SJSA1 (cell line): ENCODE measurements around the gene FAM110D. TPM values are rescaled to one million over a fixed set of nuclear protein-coding genes. Genes with fewer than 3 reads are reported as not detected.

Experiments used
- DNase-seq, 2 experiments: peaks; one replicate each; pipeline ENCODE4 v3.0.0-alpha.2; 2015 to 2020; ENCODE audit warnings: low spot score in 2 of 2, low read depth in 1 of 2
- H3K27ac ChIP-seq: fragments of 250-450 bp; sonication (Bioruptor Pico); 2 replicates; pipeline ENCODE4 v1.5.1; 2020; ENCODE audit warnings: mild to moderate bottlenecking, moderate library complexity
- H3K27me3 ChIP-seq: fragments of 250-450 bp; sonication (Bioruptor Pico); replicated peaks from 2 replicates; pipeline ENCODE4 v1.5.1; 2020; ENCODE audit warnings: mild to moderate bottlenecking, moderate library complexity
- H3K36me3 ChIP-seq: fragments of 250-450 bp; sonication (Bioruptor Pico); 2 replicates; pipeline ENCODE4 v1.5.1; 2020; ENCODE audit warnings: mild to moderate bottlenecking
- H3K4me1 ChIP-seq: fragments of 250-450 bp; sonication (Bioruptor Pico); replicated peaks from 2 replicates; pipeline ENCODE4 v1.6.1; 2021; ENCODE audit warnings: mild to moderate bottlenecking
- H3K4me3 ChIP-seq: fragments of 250-450 bp; sonication (Bioruptor Pico); 2 replicates; pipeline ENCODE4 v1.5.1; 2020; ENCODE audit warnings: mild to moderate bottlenecking
- H3K9me3 ChIP-seq: fragments of 250-450 bp; sonication (Bioruptor Pico); replicated peaks from 2 replicates; pipeline ENCODE4 v1.5.1; 2020; ENCODE audit warnings: mild to moderate bottlenecking
- total RNA-seq: library from RNA; depleted of rRNA; stranded (reverse); fragments of >200 nt; shearing (Covaris generic); gene quantifications from 2 replicates; pipeline ENCODE4 v1.2.3, GENCODE V29; 2014

Gene FAM110D
- total RNA-seq, 1 experiment from 2014 or later: not detected

GRCh38 chr1:26177182-26177684 is 18.4 kb downstream of the FAM110D start, which contains the start of gene CNKSR1:
CNKSR1 (plus strand) TSS chr1:26177491; CDS start chr1:26177548, 57 bp downstream.
- H3K36me3 ChIP-seq: no peaks in the 10 kb centered on the region
- no peaks in the 10 kb centered on the region for H3K4me1 ChIP-seq
- H3K27ac ChIP-seq: no peak within 1 kb of the TSS
- H3K9me3 ChIP-seq: no peaks in the 10 kb centered on the region
- H3K4me3 ChIP-seq: no peak within 1 kb of the TSS
- DNase-seq: no peak
- H3K27me3 ChIP-seq: no peaks in the 10 kb centered on the region

DNA sequence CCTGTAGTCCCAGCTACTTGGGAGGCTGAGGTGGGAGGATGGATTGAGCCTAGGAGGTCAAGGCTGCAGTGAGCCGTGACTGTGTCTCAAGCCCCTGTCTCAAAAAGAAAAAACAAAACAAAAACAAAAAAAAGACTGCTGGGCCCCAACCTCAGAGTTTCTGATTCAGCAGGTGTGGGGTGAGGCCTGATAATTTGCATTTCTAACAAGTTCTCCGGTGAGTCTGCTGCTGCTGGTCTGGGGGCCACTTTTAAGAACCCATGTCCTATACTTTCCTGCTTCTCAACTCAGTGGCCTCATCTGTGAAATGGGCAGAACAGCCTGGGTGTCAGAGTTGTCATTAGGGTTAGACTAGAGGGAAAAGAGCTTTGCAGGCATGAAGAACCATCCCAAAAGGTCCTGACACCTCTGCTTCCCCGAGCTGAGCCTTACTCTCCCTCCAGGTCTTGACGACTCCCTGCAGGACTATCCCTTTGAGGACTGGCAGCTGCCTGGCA is 21.2 kb downstream of the FAM110D start:
- no peak for DNase-seq
- Histone ChIP-seq H3K9me3 (no peaks in the 10 kb centered on the region), H3K4me1 (no peaks in the 10 kb centered on the region), H3K36me3 (no peaks in the 10 kb centered on the region), H3K27ac (no peak overlapping the region), H3K27me3 (no peaks in the 10 kb centered on the region), H3K4me3 (no peak overlapping the region)

- Histone ChIP-seq H3K4me1 (no peaks in the 10 kb centered on the region), H3K27ac (no peak overlapping the region), H3K27me3 (no peaks in the 10 kb centered on the region), H3K4me3 (no peak overlapping the region), H3K36me3 (no peaks in the 10 kb centered on the region), H3K9me3 (no peaks in the 10 kb centered on the region)
- DNase-seq: no peak
Measured at GRCh38 chr1:26181586-26182382, 22.9 kb downstream of the FAM110D start.

GRCh38 chr1:26182383-26182696 is 23.5 kb downstream of the FAM110D start:
- DNase-seq: no peak
- Histone ChIP-seq H3K27ac (no peak overlapping the region), H3K4me1 (no peaks in the 10 kb centered on the region), H3K36me3 (no peaks in the 10 kb centered on the region), H3K4me3 (no peak overlapping the region), H3K9me3 (no peaks in the 10 kb centered on the region), H3K27me3 (no peaks in the 10 kb centered on the region)

- H3K9me3 ChIP-seq: no peaks in the 10 kb centered on the region
- no peaks in the 10 kb centered on the region for H3K27me3 ChIP-seq
- no peaks in the 10 kb centered on the region for H3K4me1 ChIP-seq
- H3K4me3 ChIP-seq: no peak overlapping the region
- DNase-seq: no peak
- no peaks in the 10 kb centered on the region for H3K36me3 ChIP-seq
- H3K27ac ChIP-seq: no peak overlapping the region
Measured at GRCh38 chr1:26184086-26184485, 25.2 kb downstream of the FAM110D start.

DNA sequence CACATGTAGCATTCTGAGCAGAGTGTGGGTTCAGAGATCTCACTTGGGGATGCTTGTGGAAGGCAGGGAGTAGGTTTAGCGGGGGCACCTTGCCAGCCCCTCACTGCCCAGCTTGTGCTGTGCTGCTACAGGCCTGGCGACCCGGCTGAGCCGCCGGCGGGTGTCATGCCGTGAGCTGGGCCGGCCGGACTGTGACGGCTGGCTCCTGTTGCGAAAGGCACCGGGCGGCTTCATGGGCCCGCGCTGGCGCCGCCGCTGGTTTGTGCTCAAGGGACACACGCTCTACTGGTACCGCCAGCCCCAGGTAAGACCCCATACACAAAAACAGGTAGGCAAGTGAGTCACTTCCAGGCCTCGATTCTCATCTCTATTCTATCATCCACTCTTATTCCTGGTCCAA is 26.0 kb downstream of the FAM110D start:
- Histone ChIP-seq H3K27ac (no peak overlapping the region), H3K4me3 (no peak overlapping the region), H3K27me3 (no peaks in the 10 kb centered on the region), H3K36me3 (no peaks in the 10 kb centered on the region), H3K9me3 (no peaks in the 10 kb centered on the region), H3K4me1 (no peaks in the 10 kb centered on the region)
- no peak for DNase-seq

- no peak for DNase-seq
- Histone ChIP-seq H3K4me3 (no peak overlapping the region), H3K36me3 (no peaks in the 10 kb centered on the region), H3K27me3 (no peaks in the 10 kb centered on the region), H3K9me3 (no peaks in the 10 kb centered on the region), H3K27ac (no peak overlapping the region), H3K4me1 (no peaks in the 10 kb centered on the region)
Measured at GRCh38 chr1:26187882-26188281, 29.0 kb downstream of the FAM110D start.

DNA sequence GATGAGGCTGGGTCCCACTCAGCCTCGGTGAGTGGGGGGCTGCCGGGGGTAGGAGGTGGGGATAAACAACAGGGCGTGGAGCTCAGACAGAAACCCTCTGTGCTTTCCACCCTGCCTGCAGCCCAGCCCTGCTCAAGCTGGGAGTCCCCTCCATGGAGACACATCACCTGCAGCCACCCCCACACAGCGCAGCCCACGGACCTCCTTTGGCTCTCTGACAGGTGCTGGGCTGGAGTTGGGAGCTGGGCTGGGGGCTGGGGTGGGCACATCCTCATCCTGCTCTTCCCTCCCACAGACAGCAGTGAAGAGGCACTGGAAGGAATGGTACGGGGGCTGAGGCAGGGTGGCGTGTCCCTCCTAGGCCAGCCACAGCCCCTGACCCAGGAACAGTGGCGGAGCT is 29.6 kb downstream of the FAM110D start:
- no peak for DNase-seq
- H3K27ac ChIP-seq: no peak overlapping the region
- H3K9me3 ChIP-seq: no peaks in the 10 kb centered on the region
- H3K4me3 ChIP-seq: no peak overlapping the region
- H3K4me1 ChIP-seq: no peaks in the 10 kb centered on the region
- H3K27me3 ChIP-seq: no peaks in the 10 kb centered on the region
- H3K36me3 ChIP-seq: no peaks in the 10 kb centered on the region

DNA sequence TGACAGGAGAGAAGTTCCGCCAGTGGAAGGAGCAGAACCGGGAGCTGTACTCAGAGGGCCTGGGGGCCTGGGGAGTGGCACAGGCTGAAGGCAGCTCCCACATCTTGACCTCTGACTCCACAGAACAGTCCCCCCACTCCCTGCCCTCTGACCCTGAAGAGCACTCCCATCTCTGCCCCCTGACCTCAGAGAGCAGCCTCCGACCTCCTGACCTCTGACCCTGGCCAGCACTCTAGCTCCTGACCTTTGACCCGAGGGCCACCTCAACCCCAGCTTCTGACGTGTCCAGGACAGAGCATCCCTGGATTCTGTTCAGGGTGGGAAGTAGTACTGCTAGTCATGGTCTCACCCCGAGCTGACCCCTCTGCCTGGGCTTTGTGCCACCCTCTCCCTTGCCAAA is 30.5 kb downstream of the FAM110D start:
- H3K27ac ChIP-seq: no peak overlapping the region
- no peak for DNase-seq
- H3K36me3 ChIP-seq: no peaks in the 10 kb centered on the region
- H3K4me1 ChIP-seq: no peaks in the 10 kb centered on the region
- no peaks in the 10 kb centered on the region for H3K27me3 ChIP-seq
- no peaks in the 10 kb centered on the region for H3K9me3 ChIP-seq
- no peak overlapping the region for H3K4me3 ChIP-seq

DNA sequence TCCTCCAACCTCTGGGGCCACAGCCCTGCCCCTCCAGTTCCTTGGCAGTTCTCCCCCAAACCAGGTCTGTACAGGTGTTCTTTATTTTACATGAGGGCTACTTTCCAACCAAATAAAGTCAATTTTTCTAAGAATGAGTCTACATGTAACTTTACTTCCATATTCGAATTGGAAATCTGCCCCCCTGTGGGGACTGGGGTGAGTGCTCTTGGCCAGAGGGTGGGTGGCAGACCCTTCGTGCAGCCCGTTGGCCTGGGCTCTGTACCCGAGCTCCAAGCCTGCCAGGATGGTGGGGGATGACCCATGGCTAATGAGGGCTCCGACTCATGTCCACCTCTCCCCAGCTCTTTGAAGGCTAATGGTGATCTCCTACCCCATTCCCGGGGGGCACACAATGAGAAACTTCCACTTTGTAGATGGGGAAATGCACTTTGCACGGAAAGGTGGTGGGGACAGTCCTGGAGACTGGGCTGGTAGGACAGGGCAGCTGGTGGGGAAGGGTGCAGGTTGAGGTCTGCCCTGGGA is 30.9 kb downstream of the FAM110D start:
- no peak for DNase-seq
- Histone ChIP-seq H3K4me1 (no peaks in the 10 kb centered on the region), H3K27me3 (no peaks in the 10 kb centered on the region), H3K27ac (no peak overlapping the region), H3K9me3 (no peaks in the 10 kb centered on the region), H3K36me3 (no peaks in the 10 kb centered on the region), H3K4me3 (no peak overlapping the region)

DNA sequence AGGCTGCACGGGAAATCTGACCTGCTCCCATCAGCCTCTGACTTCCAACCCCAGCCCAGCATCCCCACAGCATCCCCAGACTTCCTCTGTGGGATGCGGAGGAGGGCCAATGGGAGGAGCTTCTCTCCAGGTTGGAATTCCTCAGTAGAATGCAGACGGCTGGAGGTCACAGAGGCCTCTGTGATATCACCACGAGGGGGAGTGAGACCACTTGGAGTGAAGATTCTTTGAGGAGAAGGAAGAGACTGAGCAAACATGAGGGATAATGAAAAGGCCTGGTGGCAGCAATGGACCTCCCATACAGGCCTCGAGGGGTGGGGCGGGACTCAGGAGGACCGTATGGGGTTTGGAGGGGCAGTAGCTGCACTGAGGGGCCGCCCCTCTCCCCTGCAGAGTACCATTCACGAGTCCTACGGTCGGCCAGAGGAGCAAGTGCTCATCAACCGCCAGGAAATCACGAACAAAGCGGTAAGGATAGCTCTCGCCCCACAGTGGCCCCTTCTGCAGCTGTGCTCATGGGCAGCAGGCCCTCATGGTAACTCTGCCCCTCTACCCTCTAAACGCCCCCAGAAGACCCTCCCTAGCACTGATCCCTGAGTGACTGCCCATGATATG is 31.6 kb downstream of the FAM110D start, which contains the start of gene CATSPER4:
TSS of gene CATSPER4 (plus strand) at position 230 of the 615 bp plus-strand sequence. CDS start at position 256, 26 bp downstream.
- Histone ChIP-seq H3K27me3 (no peaks in the 10 kb centered on the region), H3K4me1 (no peaks in the 10 kb centered on the region), H3K27ac (no peak within 1 kb of the TSS), H3K36me3 (no peaks in the 10 kb centered on the region), H3K9me3 (no peaks in the 10 kb centered on the region), H3K4me3 (no peak within 1 kb of the TSS)
- peak; percentile 55 to 64 for DNase-seq

DNA sequence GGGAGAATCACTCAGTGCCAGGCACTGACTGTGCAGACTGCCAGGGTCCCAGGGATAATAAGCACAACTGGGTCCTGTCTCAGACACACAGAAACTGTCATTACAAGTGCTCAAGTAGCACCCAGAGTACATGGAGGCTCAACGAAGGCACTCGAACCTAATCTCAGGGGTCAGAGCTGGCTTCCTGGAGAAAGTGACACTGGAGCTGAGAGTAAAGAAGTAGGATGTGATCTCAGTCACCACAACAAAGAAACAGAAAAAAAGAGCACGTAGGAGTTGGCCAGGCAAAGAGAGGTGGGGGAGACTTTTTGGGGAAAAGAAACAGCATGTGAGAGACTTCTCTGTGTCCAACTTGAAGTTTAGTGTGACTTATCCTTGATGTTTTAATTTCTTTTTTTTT is 32.9 kb downstream of the FAM110D start:
- Histone ChIP-seq H3K36me3 (no peaks in the 10 kb centered on the region), H3K9me3 (no peaks in the 10 kb centered on the region), H3K4me3 (no peak overlapping the region), H3K4me1 (no peaks in the 10 kb centered on the region), H3K27me3 (no peaks in the 10 kb centered on the region), H3K27ac (no peak overlapping the region)
- no peak for DNase-seq

DNA sequence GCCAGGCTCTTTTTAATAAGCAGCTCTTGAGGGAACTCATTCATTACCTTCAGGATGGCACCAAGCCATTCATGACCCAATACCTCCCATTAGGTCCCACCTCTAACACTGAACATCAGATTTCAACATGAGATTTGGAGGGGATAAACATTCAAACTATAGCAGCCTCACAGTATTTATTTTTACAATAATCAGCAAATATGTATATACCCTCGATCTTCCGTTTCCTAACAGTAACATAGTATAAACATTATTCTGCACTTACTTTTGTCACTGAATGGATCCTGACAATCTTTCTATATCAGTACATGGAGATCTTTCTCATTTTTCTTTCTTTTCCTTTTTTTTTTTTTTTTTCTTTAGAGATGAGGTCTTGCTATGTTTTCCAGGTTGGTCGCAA is 36.9 kb downstream of the FAM110D start:
- Histone ChIP-seq H3K27ac (no peak overlapping the region), H3K36me3 (no peaks in the 10 kb centered on the region), H3K4me1 (no peaks in the 10 kb centered on the region), H3K9me3 (no peaks in the 10 kb centered on the region), H3K4me3 (no peak overlapping the region), H3K27me3 (no peaks in the 10 kb centered on the region)
- DNase-seq: no peak

DNA sequence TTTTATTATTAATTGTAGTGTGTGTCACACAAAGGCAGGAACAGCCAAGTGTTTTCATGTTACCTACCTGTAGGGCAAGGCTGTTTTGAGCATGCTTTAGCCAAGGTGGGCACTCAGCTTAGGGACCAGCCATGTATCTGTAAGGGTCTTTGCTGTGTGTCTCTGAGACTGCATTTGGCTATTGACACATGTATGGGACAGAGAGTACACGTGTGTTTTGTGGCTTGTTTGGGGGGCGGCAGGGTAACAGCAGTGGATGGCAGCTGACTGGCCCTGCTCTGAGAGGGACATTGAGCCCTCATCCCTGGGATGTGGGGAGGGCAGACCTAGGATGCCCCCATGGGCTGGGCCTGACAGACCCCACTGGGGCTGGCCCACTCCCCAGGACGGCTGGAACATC is 38.4 kb downstream of the FAM110D start:
- Histone ChIP-seq H3K27me3 (no peaks in the 10 kb centered on the region), H3K4me3 (no peak overlapping the region), H3K36me3 (no peaks in the 10 kb centered on the region), H3K27ac (no peak overlapping the region), H3K4me1 (no peaks in the 10 kb centered on the region), H3K9me3 (no peaks in the 10 kb centered on the region)
- no peak for DNase-seq
